AG09319 (cell line): ENCODE measurements around the gene SH2D4B.

Experiments used
- DNase-seq: peaks from one replicate; pipeline ENCODE4 v3.0.0-alpha.2; 2010; ENCODE audit warnings: low read depth; ENCODE audit errors: extremely low read depth
- CTCF ChIP-seq: IDR thresholded peaks from 2 replicates; pipeline ENCODE4 v1.5.1; 2011; ENCODE audit warnings: low read depth, mild to moderate bottlenecking, inconsistent platforms, low read length, moderate library complexity

The SH2D4B gene

GRCh38 chr10:80501913-80502521, 35.7 kb upstream of the SH2D4B start:
- TF ChIP-seq CTCF, result no peak
- DNase-seq, result no peak

GRCh38 chr10:80502621-80503583, 34.8 kb upstream of the SH2D4B start:
- DNase-seq, result no peak
- no peak for TF ChIP-seq CTCF

GRCh38 chr10:80503584-80504157, 34.0 kb upstream of the SH2D4B start:
- no peak for DNase-seq
- TF ChIP-seq CTCF, result no peak

GRCh38 chr10:80504158-80504811, 33.4 kb upstream of the SH2D4B start:
- no peak for TF ChIP-seq CTCF
- no peak for DNase-seq

GRCh38 chr10:80504897-80505465, 32.7 kb upstream of the SH2D4B start:
- no peak for TF ChIP-seq CTCF
- no peak for DNase-seq

GRCh38 chr10:80506189-80506575, 31.5 kb upstream of the SH2D4B start:
- no peak for TF ChIP-seq CTCF
- no peak for DNase-seq
